H7 (cell line): ENCODE data around the gene DPF3. TPM values are rescaled to one million over a fixed set of nuclear protein-coding genes. Genes with fewer than 3 reads are reported as not detected.

Experiments used
- DNase-seq: peaks from one replicate; pipeline ENCODE4 v3.0.0; 2012
- H3K27me3 ChIP-seq: 2 replicates; pipeline ENCODE4 v1.6.0; 2011; ENCODE audit warnings: mild to moderate bottlenecking, low read length; ENCODE audit not compliant: control insufficient read depth, insufficient read depth
- H3K36me3 ChIP-seq: replicated peaks from 2 replicates; pipeline ENCODE4 v1.5.1; 2011; ENCODE audit warnings: low read length; ENCODE audit not compliant: control insufficient read depth, insufficient read depth
- H3K4me3 ChIP-seq: 2 replicates; pipeline ENCODE4 v1.5.1; 2011; ENCODE audit warnings: low read depth, mild to moderate bottlenecking, control low read depth, low read length, moderate library complexity; ENCODE audit not compliant: insufficient read depth
- total RNA-seq: library from RNA; depleted of rRNA; stranded (reverse); fragments of >200 nt; shearing (Covaris generic); gene quantifications from 2 replicates; pipeline ENCODE4 v1.2.3, GENCODE V29; 2014

Gene DPF3
- total RNA-seq, 1 experiment from 2014 or later, result 0.59 TPM

DNA sequence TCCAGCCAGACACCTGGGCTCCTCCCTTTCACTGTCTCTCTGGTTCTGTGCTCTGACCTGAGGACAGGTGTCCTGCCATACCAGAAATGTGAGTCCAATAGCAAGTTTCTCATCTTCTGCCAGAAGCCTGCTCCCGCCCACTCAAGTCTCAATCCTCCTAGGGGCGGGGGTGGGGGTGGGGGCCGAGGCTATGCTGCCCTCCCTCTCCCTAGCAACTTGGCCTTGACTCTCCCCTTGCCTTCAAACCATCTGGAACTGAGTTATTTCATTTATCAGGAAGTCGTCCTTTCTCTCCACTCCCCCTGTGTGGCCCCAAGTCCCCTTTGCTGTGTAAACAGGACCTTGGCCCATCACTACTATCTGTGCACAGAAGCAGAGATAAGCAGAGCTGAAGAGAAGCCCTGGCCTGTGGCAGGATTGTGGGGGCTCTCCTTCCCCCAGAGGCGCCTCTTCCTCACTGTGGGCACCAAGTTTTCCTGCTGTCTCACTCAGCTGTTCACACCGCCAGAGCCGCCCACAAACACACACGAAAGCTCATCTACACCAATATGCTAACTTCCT, 117.1 kb downstream of the DPF3 start:
- no peaks in the 10 kb centered on the region for H3K36me3 ChIP-seq
- no peak for DNase-seq
- no peaks in the 10 kb centered on the region for H3K27me3 ChIP-seq
- H3K4me3 ChIP-seq, result no peak overlapping the region

DNA sequence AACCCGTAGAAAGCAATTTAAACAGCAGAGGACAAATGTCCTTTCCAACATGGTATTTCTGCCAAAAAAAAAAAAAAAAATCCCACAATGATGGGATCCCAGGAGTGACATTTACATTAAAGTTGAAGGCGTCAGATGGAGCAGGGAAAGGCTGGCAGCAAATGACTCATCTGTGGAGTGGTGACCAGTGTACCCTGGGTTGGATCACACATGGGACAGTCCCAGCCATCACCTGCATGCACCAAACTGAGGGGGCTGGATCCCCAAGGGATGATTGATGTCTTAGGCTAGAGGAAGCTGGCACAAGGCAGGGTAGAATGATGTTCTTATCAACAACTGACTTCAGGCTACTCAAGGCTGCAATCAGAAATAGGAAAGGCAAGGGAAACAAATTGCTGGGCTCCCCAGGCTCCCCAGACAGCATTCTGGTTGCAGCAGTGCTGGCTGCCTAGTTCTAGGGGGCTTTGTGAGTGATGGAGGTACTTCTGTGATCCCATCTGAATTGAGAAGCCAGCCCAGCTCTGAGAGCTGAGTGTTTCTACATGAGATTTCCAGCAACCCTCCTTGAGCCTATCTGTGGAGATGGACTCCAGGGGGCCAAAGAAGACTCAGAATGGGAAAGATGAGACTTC, 117.9 kb downstream of the DPF3 start:
- no peak for DNase-seq
- no peaks in the 10 kb centered on the region for H3K27me3 ChIP-seq
- no peaks in the 10 kb centered on the region for H3K36me3 ChIP-seq
- no peak overlapping the region for H3K4me3 ChIP-seq

DNA sequence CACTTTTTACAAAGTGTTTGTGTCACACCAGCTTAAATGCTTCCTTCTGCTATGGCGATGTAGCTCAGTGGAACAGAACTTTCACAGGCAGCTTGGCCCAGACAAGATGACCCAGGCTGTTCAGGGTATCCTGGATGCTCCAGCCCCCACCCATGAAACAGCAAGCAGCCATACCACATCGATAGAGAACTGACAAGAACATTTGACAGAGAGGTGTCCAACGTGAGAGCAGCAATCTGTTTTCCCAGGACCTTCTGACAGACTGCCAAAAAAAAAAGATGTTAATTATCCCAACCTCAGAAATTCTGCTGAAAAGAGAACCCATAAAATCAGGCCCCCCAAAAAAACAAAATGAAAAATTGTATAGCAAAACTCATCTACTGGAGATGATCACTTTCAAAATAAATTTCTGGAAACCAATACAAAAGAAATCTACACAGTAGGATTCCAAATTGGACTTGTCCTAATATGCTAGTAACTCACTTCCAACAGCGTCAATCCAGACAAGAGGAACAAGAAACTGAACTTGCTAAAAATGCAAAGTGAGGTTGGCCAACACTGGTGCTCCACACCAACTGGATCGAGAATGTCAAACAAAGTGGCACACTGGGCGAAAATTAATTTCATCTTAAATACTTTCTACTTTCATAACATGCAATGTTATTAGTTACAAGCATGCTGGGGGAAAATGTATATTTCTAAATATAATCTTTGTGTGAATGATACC, 118.8 kb downstream of the DPF3 start:
- H3K4me3 ChIP-seq, result no peak overlapping the region

DNA sequence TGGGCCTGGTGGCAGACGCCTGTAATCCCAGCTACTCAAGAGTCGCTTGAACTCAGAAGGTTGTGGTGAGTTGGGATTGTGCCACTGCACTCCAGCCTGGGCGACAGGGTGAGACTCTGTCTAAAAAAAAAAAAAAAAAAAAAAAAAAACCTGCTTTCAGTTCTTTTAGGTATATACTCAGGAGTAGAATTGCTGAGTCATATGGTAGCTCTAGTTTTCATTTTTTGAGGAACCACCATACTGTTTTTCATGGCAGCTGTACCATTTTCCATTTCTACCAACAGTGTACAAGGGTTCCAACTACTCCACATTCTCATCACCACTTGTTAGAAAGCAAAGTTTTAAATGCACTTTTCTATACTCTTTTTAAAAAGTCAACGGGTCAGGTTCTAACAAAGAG, 119.8 kb downstream of the DPF3 start:
- DNase-seq, result no peak
- Histone ChIP-seq H3K4me3 (no peak overlapping the region), H3K27me3 (no peaks in the 10 kb centered on the region), H3K36me3 (no peaks in the 10 kb centered on the region)

More for the DNA sequence above, 118.8 kb downstream of the DPF3 start:
- Histone ChIP-seq H3K27me3 (no peaks in the 10 kb centered on the region), H3K36me3 (no peaks in the 10 kb centered on the region)
- DNase-seq, result no peak

DNA sequence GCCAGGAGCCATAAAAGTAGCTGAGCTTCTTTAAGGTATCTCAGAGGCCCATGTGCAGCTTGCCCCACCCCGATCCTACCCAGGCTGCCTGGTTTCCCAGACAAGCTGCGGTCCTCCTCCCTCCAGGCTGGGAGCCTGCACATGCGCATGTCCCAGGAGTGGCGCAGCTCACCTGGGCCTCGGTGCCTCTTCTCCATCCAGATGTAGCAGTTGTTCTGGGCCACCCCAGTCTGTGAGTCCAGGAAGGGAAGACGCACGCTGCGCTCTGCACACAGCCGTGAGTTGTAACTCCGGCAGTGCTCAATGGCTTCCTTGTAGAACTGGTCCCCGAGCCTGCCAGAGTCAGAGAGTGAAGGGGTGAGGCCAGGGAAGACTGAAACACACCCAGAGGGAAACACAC, 122.3 kb downstream of the DPF3 start:
- no peak for DNase-seq
- Histone ChIP-seq H3K36me3 (no peaks in the 10 kb centered on the region), H3K27me3 (no peaks in the 10 kb centered on the region), H3K4me3 (no peak overlapping the region)

DNA sequence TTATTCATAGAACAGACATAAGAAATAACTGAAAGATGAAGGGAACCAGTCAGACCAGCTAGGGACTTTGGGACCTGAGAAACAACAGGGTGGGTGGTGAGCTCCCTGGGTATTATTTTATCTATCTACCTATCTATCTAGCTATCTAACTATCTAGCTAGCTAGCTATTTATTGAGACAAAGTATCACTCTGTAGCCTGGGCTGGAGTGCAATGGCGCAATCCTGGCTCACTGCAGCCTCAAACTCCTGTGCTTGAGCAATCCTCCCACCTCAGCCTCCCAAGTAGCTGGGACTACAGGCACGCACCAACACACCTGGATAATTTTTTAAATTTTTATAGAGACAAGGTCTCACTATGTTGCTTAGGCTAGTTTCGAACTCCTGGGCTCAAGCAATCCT, 127.6 kb downstream of the DPF3 start:
- H3K36me3 ChIP-seq, result no peaks in the 10 kb centered on the region
- no peak overlapping the region for H3K4me3 ChIP-seq
- no peaks in the 10 kb centered on the region; the same call in 1 of the 2 replicates for H3K27me3 ChIP-seq

DNA sequence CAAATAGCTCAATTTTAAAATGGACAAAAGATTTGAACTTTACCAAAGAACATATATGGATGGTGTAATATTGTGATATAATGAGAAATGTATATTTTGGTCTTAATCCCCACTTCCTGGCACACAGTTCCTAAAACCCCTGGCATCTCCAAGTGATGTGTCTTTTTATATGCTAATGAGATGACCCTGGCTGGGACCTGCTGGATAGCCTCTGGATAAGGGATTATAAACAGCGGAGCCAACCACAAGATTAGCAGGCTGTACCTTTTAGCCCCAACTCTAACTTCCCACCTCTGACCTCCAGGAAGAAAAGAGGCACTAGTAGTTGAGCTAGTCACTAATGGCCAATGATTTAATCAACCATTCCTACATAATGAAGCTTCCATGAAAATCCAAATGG, 130.0 kb downstream of the DPF3 start:
- Histone ChIP-seq H3K27me3 (no peaks in the 10 kb centered on the region; the same call in 1 of the 2 replicates), H3K36me3 (no peaks in the 10 kb centered on the region), H3K4me3 (no peak overlapping the region)
- peak; percentile 62 for DNase-seq

More for the DNA sequence above, 127.6 kb downstream of the DPF3 start:
- no peak for DNase-seq

DNA sequence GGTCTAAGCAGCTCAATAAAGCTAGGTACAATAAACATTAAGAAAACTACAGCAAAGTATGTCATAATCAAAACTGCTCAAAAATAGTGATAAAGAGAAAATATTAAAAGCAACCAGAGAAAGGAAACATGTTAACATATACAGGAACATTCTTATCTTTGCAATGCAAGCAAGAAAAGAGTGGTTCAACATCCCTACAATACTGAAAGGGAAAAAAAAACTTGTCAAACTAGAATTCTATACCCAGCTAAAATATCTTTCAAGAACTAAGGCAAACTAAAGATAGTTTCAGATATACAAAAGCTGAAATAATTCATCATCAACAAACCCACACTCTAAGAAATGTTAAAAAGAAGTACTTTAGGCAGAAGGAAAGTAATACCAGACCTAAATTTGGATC, 134.2 kb downstream of the DPF3 start:
- no peaks in the 10 kb centered on the region for H3K36me3 ChIP-seq
- H3K27me3 ChIP-seq, result no peaks in the 10 kb centered on the region; the same call in 1 of the 2 replicates
- no peak overlapping the region for H3K4me3 ChIP-seq
- no peak for DNase-seq

DNA sequence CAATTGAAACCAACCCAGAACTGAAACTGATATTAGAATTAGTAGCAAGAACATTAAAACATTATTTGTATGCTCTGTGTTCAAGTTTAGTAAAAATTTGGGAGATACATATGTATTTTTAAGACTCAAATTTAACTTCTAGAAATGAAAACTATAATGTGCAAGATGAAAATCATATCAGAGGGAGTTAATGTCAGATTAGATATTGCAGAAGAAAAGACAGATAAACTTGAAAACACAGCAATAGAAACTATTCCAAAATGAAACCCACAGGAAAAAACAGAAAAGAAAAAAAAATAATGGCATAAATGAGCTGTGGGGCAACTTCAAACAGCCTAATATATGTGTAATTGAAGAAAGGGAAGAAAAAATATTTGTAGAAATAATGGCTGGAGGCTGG, 134.9 kb downstream of the DPF3 start:
- no peaks in the 10 kb centered on the region for H3K36me3 ChIP-seq
- H3K4me3 ChIP-seq, result no peak overlapping the region
- H3K27me3 ChIP-seq, result no peaks in the 10 kb centered on the region; the same call in 1 of the 2 replicates
- DNase-seq, result no peak

DNA sequence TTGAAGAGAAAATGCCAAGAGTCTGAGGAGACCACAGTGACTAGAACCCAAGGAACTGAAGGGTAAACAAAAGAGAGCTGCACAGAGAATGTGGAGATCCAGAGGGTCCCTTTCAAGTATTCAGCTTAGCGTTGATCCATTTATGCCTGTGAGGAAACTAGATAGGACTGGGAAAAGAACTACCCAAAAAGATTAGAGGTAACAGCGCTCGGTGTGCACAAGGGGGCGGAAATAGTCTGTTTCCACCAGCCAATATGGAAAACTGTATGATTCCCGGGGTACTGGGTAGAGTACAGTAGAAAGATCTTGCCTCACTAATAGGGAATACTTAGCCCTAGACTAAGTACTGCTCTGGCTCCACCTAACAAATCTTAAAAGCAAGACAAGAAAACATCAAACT, 135.5 kb downstream of the DPF3 start:
- no peaks in the 10 kb centered on the region; the same call in 1 of the 2 replicates for H3K27me3 ChIP-seq
- H3K4me3 ChIP-seq, result no peak overlapping the region
- DNase-seq, result peak; percentile 51
- no peaks in the 10 kb centered on the region for H3K36me3 ChIP-seq

DNA sequence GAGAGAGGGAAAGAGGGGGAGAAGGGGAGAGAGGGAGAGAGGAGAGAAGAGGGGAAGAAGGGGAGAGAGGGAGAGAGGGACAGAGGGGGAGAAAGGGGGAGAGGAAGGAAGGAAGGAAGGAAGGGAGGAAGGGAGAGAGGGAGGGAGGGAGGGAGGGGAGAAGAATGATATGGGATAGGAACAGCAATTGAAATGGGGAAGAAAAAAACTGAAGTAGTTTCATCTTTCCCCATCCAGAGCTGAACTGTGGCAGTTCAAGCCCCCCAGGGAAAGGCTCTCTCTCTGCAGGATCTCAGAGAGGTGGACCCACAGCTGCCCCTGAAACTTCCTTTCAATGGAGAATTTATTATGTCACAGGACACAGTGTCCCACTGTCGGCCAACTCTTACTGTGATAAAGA, 136.9 kb downstream of the DPF3 start:
- no peaks in the 10 kb centered on the region for H3K36me3 ChIP-seq
- DNase-seq, result no peak
- H3K27me3 ChIP-seq, result no peaks in the 10 kb centered on the region; the same call in 1 of the 2 replicates
- H3K4me3 ChIP-seq, result no peak overlapping the region

DNA sequence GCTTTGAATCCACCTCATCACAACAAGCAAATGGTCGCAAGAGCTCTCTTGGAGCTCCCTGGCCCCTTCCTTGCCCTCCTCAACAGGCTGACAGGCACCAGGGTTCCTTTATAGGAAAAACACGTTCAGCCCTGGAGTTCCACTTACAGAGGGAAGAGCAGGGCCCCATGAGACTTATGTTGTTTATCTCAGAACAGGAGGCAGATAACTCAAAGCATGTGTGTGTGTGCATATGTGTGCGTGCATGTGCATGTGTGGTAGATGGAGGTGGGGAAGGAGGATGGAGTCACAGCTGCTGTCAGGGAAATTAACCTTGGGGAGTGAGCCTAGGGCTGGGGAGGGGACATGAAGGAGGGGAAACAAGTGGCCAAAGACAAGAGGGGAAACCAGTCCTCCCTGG, 138.1 kb downstream of the DPF3 start:
- H3K27me3 ChIP-seq, result no peaks in the 10 kb centered on the region
- no peak for DNase-seq
- no peak overlapping the region for H3K4me3 ChIP-seq
- no peaks in the 10 kb centered on the region for H3K36me3 ChIP-seq

DNA sequence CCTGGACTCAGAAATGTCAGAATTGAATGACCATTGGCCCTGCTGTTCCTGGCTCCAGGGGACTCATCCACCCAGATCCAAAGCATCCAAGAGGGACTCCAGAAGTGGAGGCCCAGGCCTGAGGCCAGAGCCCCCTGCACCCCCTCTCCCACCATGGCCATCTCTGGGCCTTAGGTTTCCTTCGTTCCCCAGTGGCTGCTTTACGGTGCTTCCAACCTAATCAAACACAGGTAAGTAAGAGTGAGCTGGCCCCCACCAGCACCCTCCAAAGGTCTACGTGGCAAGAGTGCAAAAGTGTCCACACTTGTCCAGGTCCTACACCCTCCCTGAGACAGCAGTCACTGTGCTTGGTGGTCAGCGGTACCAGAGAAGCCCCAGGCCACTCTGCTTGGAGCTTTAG, 139.0 kb downstream of the DPF3 start:
- Histone ChIP-seq H3K36me3 (no peaks in the 10 kb centered on the region), H3K4me3 (no peak overlapping the region), H3K27me3 (no peaks in the 10 kb centered on the region)
- DNase-seq, result no peak

DNA sequence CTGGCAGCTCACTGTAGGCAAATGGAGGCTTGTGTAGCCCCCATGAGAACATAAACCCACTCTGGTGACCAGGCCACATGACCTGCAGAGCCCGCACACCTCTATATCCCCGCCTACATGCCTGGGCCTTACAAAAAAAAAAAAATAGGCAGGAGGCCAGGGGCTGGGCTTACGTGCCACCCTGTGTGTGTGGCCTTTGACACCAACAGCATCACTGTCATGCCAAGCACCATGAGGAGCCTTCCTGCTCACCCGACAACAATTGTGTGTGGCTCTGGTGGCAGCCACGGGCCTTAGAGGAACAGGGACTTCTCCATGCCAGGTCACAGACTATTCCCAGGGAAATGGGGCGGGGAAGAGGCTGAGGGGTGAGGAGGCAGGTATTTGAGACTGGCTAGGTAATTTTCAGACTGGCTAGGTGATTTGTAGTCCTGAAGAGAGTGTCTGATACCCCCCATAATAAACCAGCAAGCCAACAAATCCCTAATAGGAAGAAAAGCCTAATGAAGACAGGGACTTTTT, 140.0 kb downstream of the DPF3 start:
- Histone ChIP-seq H3K4me3 (no peak overlapping the region), H3K36me3 (no peaks in the 10 kb centered on the region), H3K27me3 (no peaks in the 10 kb centered on the region)
- no peak for DNase-seq
